ENCODE measurements around the gene ETV3L.
"Not testable (repeated sequence)": the region's sequence is repeated elsewhere in the genome, so short reads cannot be mapped to it uniquely, and the experiment has no call there.

Gene ETV3L

GRCh38 chr1:157069601-157070000 is 30.0 kb downstream of the ETV3L start:
- no peak for DNase-seq

DNA sequence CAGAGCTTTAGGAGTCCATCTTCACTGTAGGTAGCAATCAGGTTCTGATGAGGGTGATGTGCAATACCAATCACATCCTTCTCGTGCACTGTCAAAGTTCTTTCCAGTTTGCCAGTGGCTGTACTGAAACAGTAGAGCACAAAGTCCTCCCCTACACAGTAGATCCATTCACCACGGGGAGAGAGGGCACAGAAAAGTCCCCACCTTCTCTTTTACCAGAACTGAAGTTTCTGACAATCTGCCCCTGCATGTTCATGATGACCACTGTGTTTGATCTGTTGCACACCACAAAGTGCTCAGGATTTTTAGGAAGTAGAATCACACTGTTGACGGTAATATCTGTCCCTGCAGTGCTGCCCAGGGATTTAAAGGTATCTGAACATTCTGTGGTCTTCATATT is 40.4 kb downstream of the ETV3L start:
- DNase-seq, result not testable (repeated sequence)

- no peak for DNase-seq
Measured at GRCh38 chr1:157056269-157056668, 43.3 kb downstream of the ETV3L start.

DNA sequence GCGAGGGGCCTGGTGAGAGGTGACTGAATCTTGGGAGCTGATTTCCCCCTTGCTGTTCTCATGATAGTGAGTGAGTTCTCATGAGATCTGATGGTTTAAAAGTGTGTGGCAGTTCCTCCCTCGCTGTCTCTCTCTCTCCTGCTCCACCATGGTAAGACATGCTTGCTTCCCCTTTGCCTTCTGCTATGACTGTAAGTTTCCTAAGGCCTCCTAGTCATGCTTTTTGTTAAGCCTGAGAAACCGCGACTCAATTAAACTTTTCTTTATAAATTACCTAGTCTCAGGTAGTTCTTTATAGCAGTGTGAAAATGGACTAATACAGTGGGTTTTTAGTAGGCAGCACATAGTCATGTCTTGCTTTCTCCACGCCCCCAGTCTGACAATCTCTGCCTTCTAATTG is 43.9 kb downstream of the ETV3L start:
- not testable (repeated sequence) for DNase-seq

GRCh38 chr1:157050836-157051235 is 48.8 kb downstream of the ETV3L start:
- DNase-seq, result no peak

DNA sequence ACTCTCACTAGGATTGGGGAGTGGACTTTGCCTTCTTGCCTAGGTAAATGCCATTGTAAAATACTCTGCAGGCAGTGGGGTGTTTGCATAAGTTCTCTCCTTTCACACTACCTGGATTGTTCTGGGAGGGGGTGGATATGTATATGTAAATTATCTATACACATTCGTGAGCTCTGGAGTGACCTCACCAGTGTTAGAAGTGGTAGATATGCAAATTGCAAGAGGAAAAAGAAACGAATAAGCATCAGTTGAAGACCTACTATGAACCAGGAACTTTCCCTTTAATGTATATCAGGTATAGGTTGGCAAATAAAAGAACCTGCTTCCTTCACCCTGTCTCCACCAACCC is 52.6 kb downstream of the ETV3L start:
- no peak for DNase-seq

GRCh38 chr1:157045250-157046218 is 54.1 kb downstream of the ETV3L start, which contains the start of gene ARHGEF11:
Gene ARHGEF11 (minus strand): TSS chr1:157045742. CDS start chr1:157044330, 1,412 bp downstream.
- peak; percentile 47 to 66 for DNase-seq

GRCh38 chr1:157044326-157044725 is 55.3 kb downstream of the ETV3L start:
- no peak for DNase-seq

- DNase-seq, result no peak
Measured at GRCh38 chr1:157043685-157044084, 55.9 kb downstream of the ETV3L start.

DNA sequence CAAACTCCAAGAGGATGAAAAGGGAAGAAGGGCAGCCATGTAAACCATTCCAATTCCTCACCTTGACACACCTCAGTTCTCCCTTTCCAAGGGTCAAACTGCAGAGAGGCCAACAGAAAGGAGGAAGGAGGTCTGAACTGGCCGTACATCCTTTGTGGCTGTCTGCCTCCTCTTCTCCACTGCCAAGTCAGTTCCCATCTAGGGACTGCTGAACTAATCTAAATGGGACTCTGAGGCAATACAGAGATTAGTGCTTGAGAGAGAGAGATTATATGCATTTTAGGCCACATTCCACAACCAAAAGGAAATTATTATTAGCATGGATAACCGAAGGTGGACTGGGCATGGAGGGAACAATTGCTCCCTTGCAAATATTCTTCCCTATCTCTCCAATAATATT is 56.8 kb downstream of the ETV3L start:
- no peak for DNase-seq

All from SW 1271 (cell line).